Measurements from ENCODE around the gene CCDC195. TPM values are rescaled to one million over a fixed set of nuclear protein-coding genes. Genes with fewer than 3 reads are reported as not detected.

The CCDC195 gene
- polyA plus RNA-seq, 2 of the 4 experiments (the other 2 are of a cell fraction): not detected

- POLR2A ChIA-PET: no interaction called here
- 71% methylated on average over 3 of the region's 3 CpGs for WGBS (ENCODE audit: missing lambda C conversion rate)
- H3K4me1 ChIP-seq: no peaks in the 10 kb centered on the region
- no peak for TF ChIP-seq KDM1A (IDR thresholded peaks at IDR 0.05; ENCODE audit: low read depth)
- TF ChIP-seq JUN (IDR thresholded peaks at IDR 0.05): no peak
- no peak for TF ChIP-seq BHLHE40 (IDR thresholded peaks at IDR 0.05; ENCODE audit: low read depth, low read length)
- TF ChIP-seq ZFP36 (IDR thresholded peaks at IDR 0.05; ENCODE audit: borderline replicate concordance, partially characterized antibody): no peak
- TF ChIP-seq HMGXB4 (CRISPR knock-in tag; IDR thresholded peaks at IDR 0.05; ENCODE audit: borderline replicate concordance): no peak
- TF ChIP-seq CBX2 (IDR thresholded peaks at IDR 0.05; ENCODE audit: borderline replicate concordance, low read depth): no peak
- no peak for TF ChIP-seq MYC (IDR thresholded peaks at IDR 0.05; ENCODE audit: borderline replicate concordance, low read length)
- TF ChIP-seq USF2 (IDR thresholded peaks at IDR 0.05): no peak
- no peak for TF ChIP-seq POLR2A (IDR thresholded peaks at IDR 0.05; ENCODE audit: low read length)
- no peak for TF ChIP-seq HDAC2 (IDR thresholded peaks at IDR 0.05)
- no peak for TF ChIP-seq E2F6 (IDR thresholded peaks at IDR 0.05; ENCODE audit: borderline replicate concordance, low read depth)
- no peak for TF ChIP-seq RAD21 (conservative IDR thresholded peaks at IDR 0.05 in 1 of 2, IDR thresholded peaks at IDR 0.05 in 1 of 2)
- no peak for TF ChIP-seq PHF8 (IDR thresholded peaks at IDR 0.05; ENCODE audit: borderline replicate concordance, low read depth)
- TF ChIP-seq MAZ (IDR thresholded peaks at IDR 0.05; ENCODE audit: borderline replicate concordance, low read depth, low read length): no peak
- TF ChIP-seq ATOH8 (CRISPR knock-in tag; IDR thresholded peaks at IDR 0.05; ENCODE audit: low read depth): no peak
- no peak for TF ChIP-seq HOXA7 (CRISPR knock-in tag; IDR thresholded peaks at IDR 0.05)
- no peak for TF ChIP-seq ZNF302 (CRISPR knock-in tag; IDR thresholded peaks at IDR 0.05)
- no peak for TF ChIP-seq RARB (CRISPR knock-in tag; IDR thresholded peaks at IDR 0.05)
- DNase-seq (ENCODE audit: low read depth in 1 of 2, low spot score in 1 of 2): no peak
- no peak overlapping the region for H3K4me3 ChIP-seq
- no peak overlapping the region for H3K4me2 ChIP-seq
- no peak overlapping the region for H3K27ac ChIP-seq
- FAIRE-seq: no peak
- H3K9me3 ChIP-seq: no peaks in the 10 kb centered on the region; the same call in 2 of the 3 replicates
- CTCF ChIA-PET: no interaction called here
- ATAC-seq: no peak
Observed at GRCh38 chr2:224709301-224709700, 6.9 kb downstream of the CCDC195 start.

- Histone ChIP-seq H3K4me1 (no peaks in the 10 kb centered on the region), H3K4me3 (no peak overlapping the region), H3K27ac (no peak overlapping the region), H3K9me3 (no peaks in the 10 kb centered on the region), H3K4me2 (no peak overlapping the region)
- ChIA-PET CTCF (no interaction called here), POLR2A (no interaction called here)
- TF ChIP-seq MAZ (IDR thresholded peaks at IDR 0.05; ENCODE audit: borderline replicate concordance, low read depth, low read length) (no peak), ELK1 (IDR thresholded peaks at IDR 0.05; ENCODE audit: low read depth, low read length) (no peak), HOXB5 (CRISPR knock-in tag; IDR thresholded peaks at IDR 0.05) (no peak), E2F6 (IDR thresholded peaks at IDR 0.05; ENCODE audit: borderline replicate concordance, low read depth) (no peak)
- ATAC-seq (no peak), DNase-seq (ENCODE audit: low read depth in 1 of 2, low spot score in 1 of 2) (no peak), FAIRE-seq (no peak)
- WGBS (ENCODE audit: missing lambda C conversion rate): 33% methylated on average over 3 of the region's 3 CpGs
Observed at GRCh38 chr2:224694502-224694901, 21.7 kb downstream of the CCDC195 start.
